HT1080 (cell line): Measurements from ENCODE around the gene POTEM. TPM values are rescaled to one million over a fixed set of nuclear protein-coding genes. Genes with fewer than 3 reads are reported as not detected.
"Not testable (repeated sequence)": the region's sequence is repeated elsewhere in the genome, so short reads cannot be mapped to it uniquely, and the experiment has no call there.

ENCODE experiments used
- DNase-seq: peaks from one replicate; pipeline ENCODE4 v3.0.0-alpha.2; 2015; ENCODE audit warnings: low read depth
- polyA plus RNA-seq, 2 experiments: library from polyadenylated mRNA; depleted of rRNA; stranded (reverse); fragments of >200 nt; gene quantifications; 2 replicates each; pipeline ENCODE4 v1.2.3, GENCODE V29; 2015
- total RNA-seq: library from RNA; depleted of rRNA; stranded (reverse); fragments of >200 nt; shearing (Covaris generic); gene quantifications from 2 replicates; pipeline ENCODE4 v1.2.3, GENCODE V29; 2014; rRNA removed

POTEM gene
- total RNA-seq = 0.10 TPM in 1 of 2 replicates, not detected in the other
- polyA plus RNA-seq (2015; cell fraction: cytosol; rRNA removed) = not detected in 2 replicates
- polyA plus RNA-seq (2015; cell fraction: nucleus; rRNA removed) = 0.60 and 0.96 TPM in 2 replicates

GRCh38 chr14:18967134-18967533, at the start of gene POTEM:
Gene POTEM, plus strand, starts transcription at chr14:18967434. Its CDS starts 52 bp downstream, at chr14:18967486.
- DNase-seq = not testable (repeated sequence)

- DNase-seq = not testable (repeated sequence)
These were observed 48.9 kb upstream of the POTEM start for GRCh38 chr14:18918345-18918744.

- DNase-seq = not testable (repeated sequence)
These were observed 47.2 kb upstream of the POTEM start for GRCh38 chr14:18920052-18920451.

- DNase-seq = not testable (repeated sequence)
These were observed 46.1 kb upstream of the POTEM start for GRCh38 chr14:18921055-18921701.

- not testable (repeated sequence) for DNase-seq
These were observed 30.4 kb upstream of the POTEM start for GRCh38 chr14:18936848-18937247.

- not testable (repeated sequence) for DNase-seq
These were observed 28.5 kb upstream of the POTEM start for GRCh38 chr14:18938733-18939132.

GRCh38 chr14:18949939-18950338, 17.3 kb upstream of the POTEM start:
- DNase-seq = not testable (repeated sequence)

- not testable (repeated sequence) for DNase-seq
These were observed 14.1 kb upstream of the POTEM start for GRCh38 chr14:18953085-18953484.

- DNase-seq = not testable (repeated sequence)
These were observed 11.4 kb upstream of the POTEM start for GRCh38 chr14:18955816-18956215.

GRCh38 chr14:18961576-18961975, 5.7 kb upstream of the POTEM start:
- not testable (repeated sequence) for DNase-seq

- not testable (repeated sequence) for DNase-seq
These were observed 5.1 kb upstream of the POTEM start for GRCh38 chr14:18962143-18962542.

GRCh38 chr14:18963276-18963675, 4.0 kb upstream of the POTEM start:
- DNase-seq = not testable (repeated sequence)

GRCh38 chr14:18964878-18965277, 2.4 kb upstream of the POTEM start:
- DNase-seq = not testable (repeated sequence)

- DNase-seq = not testable (repeated sequence)
These were observed 35.3 kb downstream of the POTEM start for GRCh38 chr14:19002566-19002965.

GRCh38 chr14:19006490-19006889, 39.3 kb downstream of the POTEM start:
- DNase-seq = not testable (repeated sequence)

GRCh38 chr14:19007678-19008077, 40.4 kb downstream of the POTEM start:
- DNase-seq = not testable (repeated sequence)

GRCh38 chr14:19011029-19011428, 43.8 kb downstream of the POTEM start:
- not testable (repeated sequence) for DNase-seq

- DNase-seq = not testable (repeated sequence)
These were observed 44.5 kb downstream of the POTEM start for GRCh38 chr14:19011703-19012102.

GRCh38 chr14:19015185-19015584, 48.0 kb downstream of the POTEM start:
- not testable (repeated sequence) for DNase-seq

- DNase-seq = not testable (repeated sequence)
These were observed 57.9 kb downstream of the POTEM start for GRCh38 chr14:19025080-19025589.

GRCh38 chr14:19026649-19027351, 59.6 kb downstream of the POTEM start:
- not testable (repeated sequence) for DNase-seq

- DNase-seq = not testable (repeated sequence)
These were observed 60.7 kb downstream of the POTEM start for GRCh38 chr14:19027895-19028294.
